Muscle layer of duodenum (tissue), 2 donors: ENCODE results near the gene EXPH5.
"Not testable (repeated sequence)": the region's sequence is repeated elsewhere in the genome, so short reads cannot be mapped to it uniquely, and the experiment has no call there.

Source experiments
- H3K27ac ChIP-seq: one replicate; pipeline ENCODE4 v1.7.0; 2013; ENCODE audit warnings: mild to moderate bottlenecking, low read length
- H3K27me3 ChIP-seq: one replicate; pipeline ENCODE4 v1.7.0; 2013; ENCODE audit warnings: low read depth, mild to moderate bottlenecking, control low read depth, low read length
- H3K36me3 ChIP-seq, 2 donors: one replicate each; pipeline ENCODE4 v1.7.0; 2013; ENCODE audit warnings: low read length in 2 of 2, control low read depth in 1 of 2, mild to moderate bottlenecking in 1 of 2; ENCODE audit not compliant: insufficient read depth in 2 of 2, control insufficient read depth in 1 of 2
- H3K4me1 ChIP-seq, 2 donors: one replicate each; pipeline ENCODE4 v1.7.0; 2013; ENCODE audit warnings: low read length in 2 of 2, mild to moderate bottlenecking in 2 of 2, control low read depth in 1 of 2, moderate library complexity in 1 of 2; ENCODE audit not compliant: insufficient read depth in 2 of 2, control insufficient read depth in 1 of 2
- H3K4me3 ChIP-seq, 2 donors: one replicate each; pipeline ENCODE4 v1.7.0; 2013; ENCODE audit warnings: low read length in 2 of 2, low read depth in 1 of 2, mild to moderate bottlenecking in 1 of 2
- H3K9me3 ChIP-seq, 2 donors: one replicate each; pipeline ENCODE4 v1.7.0; 2013; ENCODE audit warnings: low read length in 2 of 2, control low read depth in 1 of 2, mild to moderate bottlenecking in 1 of 2; ENCODE audit not compliant: control insufficient read depth in 1 of 2
- donor health status: healthy.

The EXPH5 gene

DNA sequence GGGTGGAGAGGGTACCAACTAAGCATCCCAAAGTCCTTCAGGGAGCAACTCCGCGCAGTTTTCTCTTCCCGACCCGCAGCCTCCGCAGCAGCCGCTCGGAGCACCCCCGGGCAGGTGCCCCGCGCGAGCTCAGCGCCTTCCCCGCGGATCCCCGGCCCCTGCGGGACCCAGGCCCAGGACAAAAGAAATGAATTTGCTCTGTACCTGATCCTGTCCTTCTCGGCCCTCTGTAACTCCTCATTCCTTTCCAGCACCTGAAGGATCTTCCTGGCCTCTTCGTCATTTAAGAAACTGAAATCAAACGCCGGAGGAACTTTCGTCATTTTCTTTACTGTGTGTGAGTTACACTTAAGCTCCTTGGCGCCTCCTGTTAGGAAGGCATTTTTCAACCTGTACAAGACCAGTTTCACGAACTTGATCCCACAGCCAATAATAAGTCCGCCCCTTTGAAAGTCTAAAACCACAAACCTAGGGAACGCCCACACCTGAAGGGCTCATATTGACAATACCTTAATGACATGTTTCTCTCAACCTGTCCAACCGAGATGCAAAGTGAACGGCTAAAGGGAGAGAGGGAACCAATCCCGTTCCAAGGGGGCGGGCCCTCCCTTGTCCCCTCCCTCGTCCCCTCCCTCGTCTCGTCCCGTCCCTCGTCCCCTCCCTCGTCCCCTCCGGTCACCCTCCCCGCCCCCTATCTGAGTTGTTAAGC, at the start of gene EXPH5:
TSS of gene EXPH5 (minus strand) at position 555 of the 709 bp plus-strand sequence. CDS start at position 323, 232 bp downstream.
- H3K4me3 ChIP-seq, result peak within 1 kb of the TSS; percentile 93
- peak within 1 kb of the TSS; percentile 78 for H3K27ac ChIP-seq
- H3K4me1 ChIP-seq, result peaks cover 0 to 5% of the 10 kb centered on the region in 2 donors
- no peaks in the 10 kb centered on the region for H3K36me3 ChIP-seq
- H3K9me3 ChIP-seq, result no peaks in the 10 kb centered on the region
- no peaks in the 10 kb centered on the region for H3K27me3 ChIP-seq

DNA sequence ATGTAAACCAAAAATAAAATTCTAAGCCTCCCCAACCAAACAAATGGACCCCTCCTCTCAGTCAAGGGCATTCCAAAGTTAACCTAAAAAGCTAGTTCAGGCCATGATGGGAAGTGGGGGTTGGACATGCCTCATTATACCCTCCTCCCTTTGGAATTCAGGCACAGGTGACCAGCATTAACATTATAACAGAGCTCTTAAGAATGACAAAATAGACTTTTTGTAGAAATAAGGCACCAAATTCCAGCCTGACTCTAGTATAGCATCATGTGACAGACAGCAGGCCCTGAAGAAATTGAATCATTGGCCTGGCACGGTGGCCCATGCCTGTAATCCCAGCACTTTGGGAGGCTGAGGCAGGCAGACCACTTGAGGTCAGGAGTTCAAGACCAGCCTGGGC, 48.2 kb upstream of the EXPH5 start:
- not testable (repeated sequence) for H3K27ac ChIP-seq, H3K9me3 ChIP-seq, H3K4me1 ChIP-seq, H3K4me3 ChIP-seq, H3K36me3 ChIP-seq, H3K27me3 ChIP-seq

DNA sequence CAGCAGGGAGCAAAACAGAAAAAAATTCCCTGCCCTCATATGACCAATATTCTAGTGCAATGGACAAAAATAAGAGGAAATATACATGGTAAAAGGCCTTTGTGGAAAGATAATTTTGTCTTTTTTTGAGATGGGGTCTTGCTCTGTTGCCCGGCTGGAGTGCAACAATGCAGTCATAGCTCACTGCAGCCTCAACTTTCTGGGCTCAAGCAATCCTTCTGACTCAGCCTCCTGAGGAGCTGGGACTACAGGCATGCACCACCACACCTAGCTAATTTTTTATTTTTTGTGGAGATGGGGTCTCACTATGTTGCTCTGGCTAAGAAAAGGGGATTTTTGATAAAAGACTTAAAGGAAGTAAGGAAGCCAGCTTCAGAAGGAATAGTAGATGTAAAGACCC, 45.6 kb upstream of the EXPH5 start:
- Histone ChIP-seq H3K4me3 (no peak overlapping the region), H3K27ac (no peak overlapping the region), H3K9me3 (no peaks in the 10 kb centered on the region), H3K27me3 (no peaks in the 10 kb centered on the region), H3K4me1 (no peaks in the 10 kb centered on the region), H3K36me3 (no peaks in the 10 kb centered on the region)

DNA sequence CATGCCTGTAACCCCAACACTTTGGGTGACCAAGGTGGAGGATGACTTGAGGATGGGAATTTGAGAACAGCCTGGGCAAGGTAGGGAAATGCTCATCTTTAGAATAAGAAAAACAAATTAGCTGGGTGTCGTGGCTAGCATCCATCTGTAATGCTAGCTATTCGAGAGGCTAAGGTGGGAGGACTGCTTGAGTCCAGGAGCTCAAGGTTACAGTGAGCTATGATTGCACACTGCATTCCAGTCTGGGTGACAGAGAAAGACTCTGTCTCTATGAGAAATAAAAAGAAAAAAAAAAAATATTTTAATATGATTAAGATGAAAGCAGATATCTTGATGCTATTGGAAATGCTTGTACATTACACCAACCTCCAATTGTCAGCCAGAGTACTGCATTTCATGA, 42.7 kb upstream of the EXPH5 start:
- no peaks in the 10 kb centered on the region for H3K27me3 ChIP-seq
- no peaks in the 10 kb centered on the region for H3K4me1 ChIP-seq

GRCh38 chr11:108635106-108635505, 41.5 kb upstream of the EXPH5 start:
- no peaks in the 10 kb centered on the region for H3K9me3 ChIP-seq
- no peaks in the 10 kb centered on the region for H3K36me3 ChIP-seq
- no peaks in the 10 kb centered on the region for H3K27me3 ChIP-seq
- no peak overlapping the region for H3K4me3 ChIP-seq
- no peak overlapping the region for H3K27ac ChIP-seq
- no peaks in the 10 kb centered on the region for H3K4me1 ChIP-seq

More for the DNA sequence above, 42.7 kb upstream of the EXPH5 start:
- no peaks in the 10 kb centered on the region for H3K9me3 ChIP-seq
- H3K4me3 ChIP-seq, result no peak overlapping the region
- no peaks in the 10 kb centered on the region for H3K36me3 ChIP-seq
- H3K27ac ChIP-seq, result no peak overlapping the region

GRCh38 chr11:108632041-108632704, 38.6 kb upstream of the EXPH5 start:
- Histone ChIP-seq H3K9me3 (peaks cover 0 to 11% of the 10 kb centered on the region in 2 donors), H3K27me3 (no peaks in the 10 kb centered on the region), H3K36me3 (no peaks in the 10 kb centered on the region), H3K4me3 (no peak overlapping the region), H3K27ac (no peak overlapping the region), H3K4me1 (no peaks in the 10 kb centered on the region)

GRCh38 chr11:108629274-108629673, 35.7 kb upstream of the EXPH5 start:
- no peak overlapping the region for H3K27ac ChIP-seq
- H3K4me1 ChIP-seq, result no peaks in the 10 kb centered on the region
- H3K9me3 ChIP-seq, result peaks cover 0 to 11% of the 10 kb centered on the region in 2 donors
- no peaks in the 10 kb centered on the region for H3K36me3 ChIP-seq
- no peak overlapping the region for H3K4me3 ChIP-seq
- H3K27me3 ChIP-seq, result no peaks in the 10 kb centered on the region

GRCh38 chr11:108628812-108629211, 35.2 kb upstream of the EXPH5 start:
- no peak overlapping the region for H3K27ac ChIP-seq

GRCh38 chr11:108628326-108628725, 34.8 kb upstream of the EXPH5 start:
- Histone ChIP-seq H3K4me3 (no peak overlapping the region), H3K27ac (no peak overlapping the region), H3K27me3 (no peaks in the 10 kb centered on the region), H3K9me3 (peaks cover 0 to 11% of the 10 kb centered on the region in 2 donors), H3K4me1 (no peaks in the 10 kb centered on the region), H3K36me3 (no peaks in the 10 kb centered on the region)

More at GRCh38 chr11:108628812-108629211, 35.2 kb upstream of the EXPH5 start:
- Histone ChIP-seq H3K36me3 (no peaks in the 10 kb centered on the region), H3K27me3 (no peaks in the 10 kb centered on the region), H3K4me3 (no peak overlapping the region), H3K9me3 (peaks cover 0 to 11% of the 10 kb centered on the region in 2 donors), H3K4me1 (no peaks in the 10 kb centered on the region)

GRCh38 chr11:108624196-108624925, 30.8 kb upstream of the EXPH5 start:
- Histone ChIP-seq H3K4me1 (no peaks in the 10 kb centered on the region), H3K27me3 (no peaks in the 10 kb centered on the region), H3K36me3 (no peaks in the 10 kb centered on the region), H3K27ac (no peak overlapping the region), H3K9me3 (peaks cover 0 to 11% of the 10 kb centered on the region in 2 donors), H3K4me3 (no peak overlapping the region)

- Histone ChIP-seq H3K27me3 (no peaks in the 10 kb centered on the region), H3K4me3 (no peak overlapping the region), H3K9me3 (no peaks in the 10 kb centered on the region), H3K27ac (no peak overlapping the region), H3K4me1 (no peaks in the 10 kb centered on the region), H3K36me3 (no peaks in the 10 kb centered on the region)
Measured at GRCh38 chr11:108622341-108622740, 28.8 kb upstream of the EXPH5 start.
